Right lobe of liver (tissue), 6 donors: ENCODE results near the gene PTGES3L. TPM values are rescaled to one million over a fixed set of nuclear protein-coding genes. Genes with fewer than 3 reads are reported as not detected.

ENCODE experiments used
- ATAC-seq, 4 donors: fragments of 200-7000 bp; cut with Tn5 transposase; one replicate each; pipeline ENCODE4 v1.9.1; 2020; ENCODE audit warnings: mild to moderate bottlenecking in 4 of 4, moderate library complexity in 4 of 4
- DNase-seq, 3 donors: peaks; one replicate each; pipeline ENCODE4 v3.0.0-alpha.2; 2020
- H3K27ac ChIP-seq, 3 donors: fragments of 200-600 bp; one replicate each; pipeline ENCODE4 v1.8.0; 2022
- H3K27me3 ChIP-seq, 2 donors: fragments of 200-600 bp; one replicate each; pipeline ENCODE4 v1.8.0; 2022
- H3K36me3 ChIP-seq, 4 donors: fragments of 200-600 bp; sonication (generic) in 1 of 4; one replicate each; pipeline versions ENCODE4 v1.5.1 to v1.8.0; 2017 to 2022; ENCODE audit warnings: control low read depth in 1 of 4
- H3K4me1 ChIP-seq, 4 donors: fragments of 200-600 bp; sonication (generic) in 1 of 4; one replicate each; pipeline versions ENCODE4 v1.5.1 to v1.8.0; 2017 to 2022; ENCODE audit warnings: control low read depth in 1 of 4
- H3K4me3 ChIP-seq, 3 donors: fragments of 200-600 bp; one replicate each; pipeline ENCODE4 v1.8.0; 2022
- H3K9me3 ChIP-seq, 4 donors: fragments of 200-600 bp; sonication (generic) in 1 of 4; one replicate each; pipeline versions ENCODE4 v1.5.1 to v1.8.0; 2017 to 2022; ENCODE audit warnings: control low read depth in 1 of 4
- POLR2A ChIP-seq: fragments of 450-650 bp; IDR thresholded peaks from one replicate; pipeline ENCODE4 v1.6.1; 2017; ENCODE audit warnings: antibody characterized with exemption, mild to moderate bottlenecking
- WGBS: methylation state at CpG from one replicate; pipeline ENCODE4 v1.1.6; 2018; ENCODE audit warnings: low coverage, low lambda C conversion rate; ENCODE audit not compliant: insufficient coverage; ENCODE audit errors: missing lambda C conversion rate; 5-methylcytosine and 5-hydroxymethylcytosine counted together
- intact Hi-C, 2 donors: fragments of 100-400 bp; cut with DNase I; formaldehyde crosslinking; loops; one replicate each; pipeline versions ENCODE4 v1.11.2 to v1.14.1; 2022
- total RNA-seq, 6 experiments: library from RNA; depleted of rRNA in 2 of 6; stranded (reverse); fragments of >200 nt in 2 of 6; fragmentation: NEBNext Ultra II Directional in 3 of 6; extraction: Animal tissue kit (Norgen Biotek cat#: 25700) in 3 of 6; gene quantifications; one replicate each; pipeline versions ENCODE4 v1.1.0 to v1.2.4, GENCODE V29; 2016 to 2023
- TF ChIP-seq, protein P1 (sequence below), 4 donors: fragments of 200-600 bp in 3 of 4; fragments of 450-650 bp in 1 of 4; IDR thresholded peaks; one replicate each; pipeline versions ENCODE4 v1.5.1 to v1.8.0; 2016 to 2022; ENCODE audit warnings: antibody characterized with exemption in 4 of 4, mild to moderate bottlenecking in 2 of 4
- donor health status: DM: no; HTN: yes; CAD: no.
- donor health status: DM: no; HTN: no; CAD: no.
- donor health status: DM: no; HTN: no; CAD: no.
- donor health status: DM: no; HTN: yes; CAD: no.
- donor health status: DM: no; HTN: yes; CAD: no.

The PTGES3L gene
- total RNA-seq, 6 experiments from 2014 or later, result not detected

DNA sequence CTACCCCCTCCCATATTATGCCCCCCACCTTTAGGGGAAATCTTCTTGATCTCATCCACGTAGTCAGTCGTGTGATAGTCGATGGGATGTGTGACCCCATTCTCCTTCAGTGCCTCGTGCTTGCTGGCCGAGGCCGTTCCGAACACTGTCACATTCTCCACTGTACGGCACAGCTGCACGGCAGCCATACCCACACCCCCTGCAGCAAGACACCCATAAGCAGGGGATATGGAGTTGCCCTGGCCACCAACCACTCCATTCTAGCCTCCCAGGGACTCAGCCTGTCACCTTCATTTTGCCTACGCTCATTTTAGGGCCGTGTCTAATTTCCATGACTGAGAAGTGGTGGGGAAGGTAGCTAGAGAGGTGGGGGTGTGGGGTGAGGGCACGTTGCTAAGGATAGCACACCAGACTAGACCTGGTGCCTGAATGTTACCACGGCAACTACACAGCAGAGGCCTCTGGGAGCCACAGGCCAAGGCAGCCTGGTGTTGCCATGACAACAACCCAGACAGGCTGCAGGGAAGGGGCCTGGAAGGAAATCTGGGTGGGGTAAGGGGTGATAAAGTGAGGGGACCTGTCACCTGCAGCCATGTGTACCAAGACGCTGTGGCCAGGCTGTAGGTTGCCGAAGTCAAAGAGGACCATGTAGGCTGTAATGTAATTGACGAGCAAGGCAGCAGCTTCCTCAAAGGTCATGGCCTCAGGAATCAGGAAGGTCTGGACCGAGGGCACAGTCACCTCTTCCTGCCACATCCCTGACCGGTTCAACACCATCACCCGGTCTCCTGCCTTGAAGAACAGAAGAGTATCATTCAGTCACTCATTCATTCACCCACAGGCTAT, 38.4 kb upstream of the PTGES3L start:
- WGBS, result 69% methylated on average over 6 of the region's 19 CpGs
- no peak for ATAC-seq

DNA sequence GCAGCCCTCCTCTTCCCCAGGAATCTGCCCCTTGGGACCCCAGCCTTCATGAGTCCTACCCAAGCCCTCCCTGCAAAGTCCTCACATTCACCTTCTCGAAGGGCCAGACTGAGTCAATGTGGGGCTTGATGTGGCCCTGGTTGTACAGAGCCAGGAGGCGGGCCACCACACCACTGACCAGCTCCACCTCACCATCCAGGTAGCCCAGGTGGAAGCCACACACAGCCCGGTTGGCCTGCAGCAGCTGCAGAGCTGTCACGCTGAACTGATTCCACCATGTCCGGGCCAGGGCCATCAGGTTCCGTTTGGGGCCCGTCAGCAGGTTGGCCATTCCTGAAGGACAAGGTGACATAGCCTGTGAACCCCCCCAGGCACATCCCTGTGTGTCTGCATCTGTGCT, 36.3 kb upstream of the PTGES3L start:
- intact Hi-C loops, result loop anchor here in 1 of 2 donors (10.0 kb wide), 1 partner anchor 209 kb away; the partner anchor contains the start of gene CCDC200
- Histone ChIP-seq H3K4me1 (peaks cover 0 to under 1% (median 0%) of the 10 kb centered on the region in 4 donors), H3K4me3 (no peak overlapping the region), H3K27me3 (no peaks in the 10 kb centered on the region), H3K27ac (no peak overlapping the region), H3K9me3 (no peaks in the 10 kb centered on the region), H3K36me3 (peaks cover 0 to 11% (median 4%) of the 10 kb centered on the region in 4 donors)
- TF ChIP-seq POLR2A, result no peak
- TF ChIP-seq, protein P1, sequence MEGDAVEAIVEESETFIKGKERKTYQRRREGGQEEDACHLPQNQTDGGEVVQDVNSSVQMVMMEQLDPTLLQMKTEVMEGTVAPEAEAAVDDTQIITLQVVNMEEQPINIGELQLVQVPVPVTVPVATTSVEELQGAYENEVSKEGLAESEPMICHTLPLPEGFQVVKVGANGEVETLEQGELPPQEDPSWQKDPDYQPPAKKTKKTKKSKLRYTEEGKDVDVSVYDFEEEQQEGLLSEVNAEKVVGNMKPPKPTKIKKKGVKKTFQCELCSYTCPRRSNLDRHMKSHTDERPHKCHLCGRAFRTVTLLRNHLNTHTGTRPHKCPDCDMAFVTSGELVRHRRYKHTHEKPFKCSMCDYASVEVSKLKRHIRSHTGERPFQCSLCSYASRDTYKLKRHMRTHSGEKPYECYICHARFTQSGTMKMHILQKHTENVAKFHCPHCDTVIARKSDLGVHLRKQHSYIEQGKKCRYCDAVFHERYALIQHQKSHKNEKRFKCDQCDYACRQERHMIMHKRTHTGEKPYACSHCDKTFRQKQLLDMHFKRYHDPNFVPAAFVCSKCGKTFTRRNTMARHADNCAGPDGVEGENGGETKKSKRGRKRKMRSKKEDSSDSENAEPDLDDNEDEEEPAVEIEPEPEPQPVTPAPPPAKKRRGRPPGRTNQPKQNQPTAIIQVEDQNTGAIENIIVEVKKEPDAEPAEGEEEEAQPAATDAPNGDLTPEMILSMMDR (IDR thresholded peaks at IDR 0.05), result no peak
- DNase-seq (no peak), ATAC-seq (no peak)
- no CpG with 5 or more reads among the region's 7 CpGs for WGBS

More for the DNA sequence above, 38.4 kb upstream of the PTGES3L start:
- Histone ChIP-seq H3K9me3 (no peaks in the 10 kb centered on the region), H3K4me1 (no peaks in the 10 kb centered on the region), H3K27me3 (no peaks in the 10 kb centered on the region), H3K36me3 (peaks cover 0 to 9% (median 3%) of the 10 kb centered on the region in 4 donors), H3K27ac (no peak overlapping the region), H3K4me3 (no peak overlapping the region)
- peak in 1 of 3 donors; percentile 44 for DNase-seq
- intact Hi-C loops, result loop anchor here in 1 of 2 donors (10.0 kb wide), 1 partner anchor 207 kb away; the partner anchor contains the start of gene CCDC200
- TF ChIP-seq, protein P1 (IDR thresholded peaks at IDR 0.05), result no peak
- no peak for TF ChIP-seq POLR2A

DNA sequence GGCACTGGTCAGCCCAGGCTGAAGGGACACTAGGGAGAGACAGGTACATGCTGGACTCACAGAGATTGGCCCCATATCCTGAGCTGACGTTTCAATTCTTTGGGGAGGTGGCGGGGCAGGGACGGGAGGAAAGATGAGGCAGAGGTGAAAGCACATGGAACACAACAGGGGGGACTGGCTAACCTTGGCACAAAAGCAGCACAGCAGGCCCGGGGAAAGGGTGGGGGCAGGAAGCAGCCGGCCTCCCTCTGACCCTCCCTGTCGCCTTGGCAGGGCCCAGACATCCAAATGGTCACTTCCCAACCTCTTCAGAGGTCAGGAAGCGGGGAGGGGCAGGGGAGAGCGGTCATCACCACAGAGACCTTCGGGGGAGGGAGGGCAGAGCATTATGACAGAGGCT, 35.7 kb upstream of the PTGES3L start:
- 57% methylated on average over 5 of the region's 9 CpGs for WGBS
- ATAC-seq (peak; percentile 51 to 69 (median 55)), DNase-seq (peak in 2 of 3 donors; percentile 58 to 61)
- Histone ChIP-seq H3K4me1 (peaks cover 0 to 6% (median 2%) of the 10 kb centered on the region in 4 donors), H3K27me3 (no peaks in the 10 kb centered on the region), H3K27ac (no peak overlapping the region), H3K4me3 (no peak overlapping the region), H3K36me3 (peaks cover 0 to 11% (median 4%) of the 10 kb centered on the region in 4 donors), H3K9me3 (no peaks in the 10 kb centered on the region)
- TF ChIP-seq POLR2A, result no peak
- TF ChIP-seq, protein P1 (IDR thresholded peaks at IDR 0.05), result no peak
- intact Hi-C loops, result loop anchor here in 1 of 2 donors (10.0 kb wide), 1 partner anchor 209 kb away; the partner anchor contains the start of gene CCDC200

DNA sequence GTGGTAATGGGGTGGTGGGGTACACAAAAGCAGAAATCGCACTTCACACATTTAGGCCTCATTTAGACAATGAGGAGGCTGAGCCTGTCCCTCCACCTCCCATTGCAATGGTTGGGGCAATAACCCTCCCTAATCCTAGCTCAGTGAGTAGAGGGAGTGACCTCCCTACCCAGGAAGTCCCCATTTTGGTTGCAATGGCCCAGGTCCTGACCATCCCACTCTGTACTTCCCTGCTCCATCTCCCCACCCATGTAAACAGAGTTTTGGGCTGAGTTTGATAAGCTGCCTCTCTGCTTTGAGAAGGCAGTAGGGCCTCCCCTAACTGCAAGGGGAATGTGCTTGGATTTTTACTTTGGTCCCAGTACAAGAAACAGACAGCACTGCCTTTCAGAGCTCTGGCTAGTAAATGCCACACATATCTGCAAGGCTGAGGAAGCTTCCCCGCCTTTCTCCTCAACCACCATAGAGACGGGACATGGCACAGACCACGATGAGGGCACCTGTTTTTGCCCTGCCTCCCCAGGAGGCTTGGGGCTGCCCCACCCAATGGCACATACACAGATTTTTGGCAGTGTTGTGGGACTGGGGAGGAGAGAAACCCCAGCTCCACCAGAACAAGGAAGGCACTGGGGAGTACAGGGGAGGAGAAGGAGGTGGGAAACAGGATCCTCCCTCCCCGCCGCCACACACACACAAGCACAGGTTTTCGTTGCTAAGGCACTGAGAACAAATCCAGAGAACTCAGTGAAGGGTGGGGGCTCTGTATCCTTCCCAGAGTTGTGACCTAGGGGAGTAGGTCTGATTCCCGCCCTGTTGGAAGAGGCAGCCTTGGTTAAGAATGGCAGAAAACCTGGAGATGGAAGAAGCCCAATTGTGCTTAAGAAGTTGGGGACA, 35.0 kb upstream of the PTGES3L start:
- 55% methylated on average over 6 of the region's 8 CpGs for WGBS
- DNase-seq, result peak in 1 of 3 donors; percentile 18
- no peak for ATAC-seq

More for the DNA sequence above, 35.0 kb upstream of the PTGES3L start:
- TF ChIP-seq, protein P1 (IDR thresholded peaks at IDR 0.05), result no peak
- TF ChIP-seq POLR2A, result no peak
- Histone ChIP-seq H3K27me3 (no peaks in the 10 kb centered on the region), H3K4me1 (peaks cover 0 to 11% (median 4%) of the 10 kb centered on the region in 4 donors), H3K4me3 (no peak overlapping the region), H3K36me3 (peaks cover 0 to 11% (median 4%) of the 10 kb centered on the region in 4 donors), H3K9me3 (no peaks in the 10 kb centered on the region), H3K27ac (no peak overlapping the region)
- intact Hi-C loops, result loop anchor here in 1 of 2 donors (10.0 kb wide), 1 partner anchor 210 kb away; the partner anchor contains the start of gene CCDC200
